Measurements from ENCODE around the gene EGFR.

The EGFR gene

DNA sequence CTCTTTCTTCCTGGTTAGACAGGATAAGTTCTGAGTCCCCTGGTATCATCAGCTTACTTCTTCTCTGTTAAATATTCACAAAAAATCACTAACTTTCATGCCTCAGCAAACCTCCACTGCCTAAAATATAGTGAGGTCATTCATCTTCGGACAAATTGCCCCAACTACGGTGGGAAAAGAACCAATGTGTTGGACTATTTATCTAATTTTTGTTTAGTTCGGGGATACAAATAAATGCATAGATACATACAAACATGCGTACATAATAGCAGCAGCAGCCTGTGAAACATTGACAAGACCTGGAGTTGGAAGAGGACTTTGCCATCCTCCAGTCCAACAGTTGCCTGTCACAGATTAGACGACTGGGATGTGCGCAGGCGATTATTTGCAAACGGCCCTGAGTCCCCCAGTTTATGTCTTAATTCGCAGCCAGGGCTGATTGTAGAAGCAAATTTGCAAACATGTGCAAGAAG lies 51.5 kb downstream of the EGFR start:
- ATAC-seq (ENCODE audit: insufficient read depth, low read depth) (no peak), DNase-seq (no peak)
- TF ChIP-seq, protein P1, sequence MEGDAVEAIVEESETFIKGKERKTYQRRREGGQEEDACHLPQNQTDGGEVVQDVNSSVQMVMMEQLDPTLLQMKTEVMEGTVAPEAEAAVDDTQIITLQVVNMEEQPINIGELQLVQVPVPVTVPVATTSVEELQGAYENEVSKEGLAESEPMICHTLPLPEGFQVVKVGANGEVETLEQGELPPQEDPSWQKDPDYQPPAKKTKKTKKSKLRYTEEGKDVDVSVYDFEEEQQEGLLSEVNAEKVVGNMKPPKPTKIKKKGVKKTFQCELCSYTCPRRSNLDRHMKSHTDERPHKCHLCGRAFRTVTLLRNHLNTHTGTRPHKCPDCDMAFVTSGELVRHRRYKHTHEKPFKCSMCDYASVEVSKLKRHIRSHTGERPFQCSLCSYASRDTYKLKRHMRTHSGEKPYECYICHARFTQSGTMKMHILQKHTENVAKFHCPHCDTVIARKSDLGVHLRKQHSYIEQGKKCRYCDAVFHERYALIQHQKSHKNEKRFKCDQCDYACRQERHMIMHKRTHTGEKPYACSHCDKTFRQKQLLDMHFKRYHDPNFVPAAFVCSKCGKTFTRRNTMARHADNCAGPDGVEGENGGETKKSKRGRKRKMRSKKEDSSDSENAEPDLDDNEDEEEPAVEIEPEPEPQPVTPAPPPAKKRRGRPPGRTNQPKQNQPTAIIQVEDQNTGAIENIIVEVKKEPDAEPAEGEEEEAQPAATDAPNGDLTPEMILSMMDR (IDR thresholded peaks at IDR 0.05; ENCODE audit: borderline replicate concordance, extremely low read depth, low read length, poor library complexity, severe bottlenecking), result no peak
- no peak for TF ChIP-seq EZH2 (IDR thresholded peaks at IDR 0.05; ENCODE audit: borderline replicate concordance, low read depth, low read length, severe bottlenecking)
- Histone ChIP-seq H3K27me3 (ENCODE audit: insufficient read depth, low read length, poor library complexity) (peaks cover 19% of the 10 kb centered on the region), H3K36me3 (ENCODE audit: insufficient read depth, low read length) (no peaks in the 10 kb centered on the region), H4K20me1 (ENCODE audit: insufficient read depth, low read length) (no peaks in the 10 kb centered on the region), H3K9me3 (ENCODE audit: insufficient read depth, low read length, severe bottlenecking) (no peaks in the 10 kb centered on the region), H3K4me3 (ENCODE audit: low read depth in 1 of 2, low read length in 2 of 2) (no peak overlapping the region), H3K79me2 (ENCODE audit: insufficient read depth, low read length) (no peaks in the 10 kb centered on the region), H3K27ac (ENCODE audit: low read length) (no peak overlapping the region), H2AFZ (ENCODE audit: low read depth, low read length) (no peak overlapping the region), H3K4me1 (ENCODE audit: insufficient read depth, low read length) (no peaks in the 10 kb centered on the region), H3K9ac (ENCODE audit: low read depth, low read length) (no peak overlapping the region), H3K4me2 (ENCODE audit: insufficient read depth, low read length) (no peak overlapping the region)

DNA sequence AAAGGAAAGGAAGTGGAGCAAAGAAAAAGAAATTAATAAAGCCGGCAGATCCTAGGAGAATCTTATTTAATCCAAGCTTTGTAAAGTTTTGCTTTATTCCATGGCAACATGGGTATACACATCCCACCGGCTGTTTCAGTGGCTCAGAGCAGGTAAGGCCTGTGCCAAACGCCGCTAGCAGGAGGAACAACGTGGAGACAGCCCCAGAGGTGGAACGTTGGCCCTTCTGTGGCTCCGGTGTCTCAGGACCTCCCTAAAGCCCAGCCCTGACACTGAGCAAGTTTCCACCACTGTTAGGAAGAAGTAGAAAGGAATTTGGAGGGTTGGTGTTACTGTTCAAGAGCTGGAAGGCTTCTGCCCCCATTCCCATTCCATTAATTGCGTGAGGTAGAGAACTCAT lies 52.0 kb downstream of the EGFR start:
- TF ChIP-seq, protein P1 (IDR thresholded peaks at IDR 0.05; ENCODE audit: borderline replicate concordance, extremely low read depth, low read length, poor library complexity, severe bottlenecking), result no peak
- no peak for TF ChIP-seq EZH2 (IDR thresholded peaks at IDR 0.05; ENCODE audit: borderline replicate concordance, low read depth, low read length, severe bottlenecking)
- H3K4me3 ChIP-seq (ENCODE audit: low read depth in 1 of 2, low read length in 2 of 2), result no peak overlapping the region
- DNase-seq, result no peak
- H3K4me1 ChIP-seq (ENCODE audit: insufficient read depth, low read length), result no peaks in the 10 kb centered on the region
- ATAC-seq (ENCODE audit: insufficient read depth, low read depth), result no peak
- H3K27ac ChIP-seq (ENCODE audit: low read length), result no peak overlapping the region
- peaks cover 24% of the 10 kb centered on the region for H3K27me3 ChIP-seq (ENCODE audit: insufficient read depth, low read length, poor library complexity)
- H3K9me3 ChIP-seq (ENCODE audit: insufficient read depth, low read length, severe bottlenecking), result no peaks in the 10 kb centered on the region
- no peak overlapping the region for H3K9ac ChIP-seq (ENCODE audit: low read depth, low read length)
- no peaks in the 10 kb centered on the region for H4K20me1 ChIP-seq (ENCODE audit: insufficient read depth, low read length)
- no peak overlapping the region for H2AFZ ChIP-seq (ENCODE audit: low read depth, low read length)
- no peak overlapping the region for H3K4me2 ChIP-seq (ENCODE audit: insufficient read depth, low read length)
- no peaks in the 10 kb centered on the region for H3K79me2 ChIP-seq (ENCODE audit: insufficient read depth, low read length)
- H3K36me3 ChIP-seq (ENCODE audit: insufficient read depth, low read length), result no peaks in the 10 kb centered on the region

DNA sequence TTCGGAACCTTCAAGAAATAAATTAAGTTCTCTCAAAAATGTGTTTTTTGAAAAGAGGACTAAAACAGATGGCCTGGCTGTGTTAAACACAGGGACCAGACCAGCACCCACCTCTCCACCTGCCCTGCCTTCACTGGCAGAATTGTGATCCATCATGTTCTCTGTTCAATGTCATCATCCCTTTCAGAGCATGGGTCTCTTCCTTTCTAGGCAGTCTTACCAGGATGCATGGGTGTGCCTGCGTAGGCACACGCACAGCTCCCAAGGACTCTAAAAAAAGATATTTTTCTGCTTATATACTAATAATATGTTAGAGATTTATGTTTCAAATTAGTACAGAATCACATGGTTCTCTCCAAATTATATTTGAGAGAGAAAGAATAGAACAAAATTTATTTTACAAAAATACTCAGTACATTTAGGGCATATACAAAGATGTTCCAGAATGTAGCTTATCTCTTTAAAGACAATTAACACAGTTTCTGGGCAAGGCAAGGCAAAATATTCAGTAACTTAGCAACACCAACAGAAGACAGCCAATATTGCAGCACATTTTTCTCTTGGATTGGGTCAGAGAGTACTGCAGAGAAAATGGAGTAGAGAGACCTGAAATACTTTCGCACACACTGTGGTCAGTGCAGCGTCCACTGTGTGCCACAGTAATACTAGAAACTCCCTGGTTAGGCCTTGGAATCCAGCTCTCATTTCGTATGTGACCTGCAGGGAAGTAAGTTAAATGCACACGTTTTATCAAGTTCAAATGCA lies 52.8 kb downstream of the EGFR start:
- H2AFZ ChIP-seq (ENCODE audit: low read depth, low read length), result no peak overlapping the region
- no peak for TF ChIP-seq EZH2 (IDR thresholded peaks at IDR 0.05; ENCODE audit: borderline replicate concordance, low read depth, low read length, severe bottlenecking)
- TF ChIP-seq, protein P1 (IDR thresholded peaks at IDR 0.05; ENCODE audit: borderline replicate concordance, extremely low read depth, low read length, poor library complexity, severe bottlenecking), result no peak
- DNase-seq (no peak), ATAC-seq (ENCODE audit: insufficient read depth, low read depth) (no peak)
- H3K9ac ChIP-seq (ENCODE audit: low read depth, low read length), result no peak overlapping the region
- no peaks in the 10 kb centered on the region for H3K9me3 ChIP-seq (ENCODE audit: insufficient read depth, low read length, severe bottlenecking)
- no peaks in the 10 kb centered on the region for H3K79me2 ChIP-seq (ENCODE audit: insufficient read depth, low read length)
- peaks cover 24% of the 10 kb centered on the region for H3K27me3 ChIP-seq (ENCODE audit: insufficient read depth, low read length, poor library complexity)
- no peak overlapping the region for H3K27ac ChIP-seq (ENCODE audit: low read length)
- H3K4me1 ChIP-seq (ENCODE audit: insufficient read depth, low read length), result no peaks in the 10 kb centered on the region
- H3K4me3 ChIP-seq (ENCODE audit: low read depth in 1 of 2, low read length in 2 of 2), result no peak overlapping the region
- no peaks in the 10 kb centered on the region for H4K20me1 ChIP-seq (ENCODE audit: insufficient read depth, low read length)
- H3K4me2 ChIP-seq (ENCODE audit: insufficient read depth, low read length), result no peak overlapping the region
- H3K36me3 ChIP-seq (ENCODE audit: insufficient read depth, low read length), result no peaks in the 10 kb centered on the region
